A549 (cell line): Measurements from ENCODE around the gene CIAO2B. TPM values are rescaled to one million over a fixed set of nuclear protein-coding genes. Genes with fewer than 3 reads are reported as not detected.

Experiments
- ATAC-seq, 2 experiments: fragments of 200-7000 bp in 1 of 2; fragments of >200 bp in 1 of 2; cut with Nextera tagmentation in 1 of 2; cut with Tn5 transposase in 1 of 2; 3 replicates each; pipeline versions ENCODE4 v1.8.0 to v1.9.1; 2018 to 2020; ENCODE audit warnings: mild to moderate bottlenecking in 1 of 2, moderate library complexity in 1 of 2
- CTCF ChIA-PET: fragments of 300-600 bp; sonication (Branson Sonifier 250); formaldehyde crosslinking; extraction: SDS; loops from one replicate; lab custom pipeline; 2021; ENCODE audit warnings: antibody characterized with exemption, inconsistent platforms; lab: Yijun Ruan, JAX
- POLR2A ChIA-PET: fragments of 350-600 bp; formaldehyde crosslinking; extraction: SDS; loops from one replicate; lab custom pipeline; 2021; ENCODE audit warnings: antibody characterized with exemption, inconsistent platforms; lab: Yijun Ruan, JAX
- DNase-seq, 2 experiments: peaks; one replicate each; pipeline versions ENCODE4 v3.0.0 to v3.0.0-alpha.2; 2011 to 2016; ENCODE audit warnings: low read depth in 1 of 2, low spot score in 1 of 2
- FAIRE-seq: peaks from 2 replicates; lab custom pipeline; 2011; peaks lifted over from hg19 to GRCh38; lab: Jason Lieb, UNC
- H3K27ac ChIP-seq, 2 experiments: fragments of >200 bp; sonication (Bioruptor Twin); formaldehyde crosslinking; 3 replicates each; pipeline ENCODE4 v1.5.1; 2016 to 2017
- H3K4me1 ChIP-seq: fragments of >200 bp; sonication (Bioruptor Twin); formaldehyde crosslinking; 3 replicates; pipeline ENCODE4 v1.6.1; 2016
- H3K4me2 ChIP-seq: fragments of >200 bp; sonication (Bioruptor Twin); formaldehyde crosslinking; 3 replicates; pipeline ENCODE4 v1.6.1; 2016
- H3K4me3 ChIP-seq: fragments of >200 bp; sonication (Bioruptor Twin); formaldehyde crosslinking; 3 replicates; pipeline ENCODE4 v1.5.1; 2016
- H3K9me3 ChIP-seq: fragments of >200 bp; sonication (Bioruptor Twin); formaldehyde crosslinking; 3 replicates; pipeline ENCODE4 v1.6.1; 2016
- CBX2 ChIP-seq: fragments of 200-600 bp; sonication (generic); IDR thresholded peaks from 2 replicates; pipeline ENCODE4 v1.6.1; 2016; ENCODE audit warnings: low read depth, mild to moderate bottlenecking, borderline replicate concordance
- CBX8 ChIP-seq: fragments of 200-600 bp; sonication (generic); IDR thresholded peaks from 2 replicates; pipeline ENCODE4 v1.6.1; 2016
- CHD2 ChIP-seq: fragments of 150-350 bp; IDR thresholded peaks from 2 replicates; pipeline ENCODE4 v1.6.1; 2014; ENCODE audit warnings: low read length; ENCODE audit not compliant: partially characterized antibody
- EP300 ChIP-seq, 2 experiments: fragments of >200 bp; sonication (Bioruptor Twin); formaldehyde crosslinking; IDR thresholded peaks; 2 replicates in 1 of 2; 3 replicates in 1 of 2; pipeline ENCODE4 v1.6.1; 2016 to 2017
- FOXS1 ChIP-seq: fragments of 250-450 bp; sonication (Bioruptor Pico); IDR thresholded peaks from 2 replicates; pipeline ENCODE4 v1.5.0; 2020; ENCODE audit warnings: mild to moderate bottlenecking, moderate library complexity
- GATA3 ChIP-seq: IDR thresholded peaks from 2 replicates; pipeline ENCODE4 v1.6.1; 2012; ENCODE audit warnings: borderline replicate concordance
- HDAC2 ChIP-seq: fragments of 200-600 bp; sonication (generic); IDR thresholded peaks from 2 replicates; pipeline ENCODE4 v1.6.1; 2016
- HEYL ChIP-seq: fragments of 250-450 bp; sonication (Bioruptor Pico); IDR thresholded peaks from 2 replicates; pipeline ENCODE4 v1.8.0; 2021; ENCODE audit warnings: mild to moderate bottlenecking, moderate library complexity
- HOXA7 ChIP-seq: fragments of 250-450 bp; sonication (Bioruptor Pico); IDR thresholded peaks from 2 replicates; pipeline ENCODE4 v1.5.0; 2020; ENCODE audit warnings: mild to moderate bottlenecking, moderate library complexity
- JUNB ChIP-seq: fragments of >200 bp; sonication (Bioruptor Twin); formaldehyde crosslinking; IDR thresholded peaks from 2 replicates; pipeline ENCODE4 v1.6.1; 2016
- KDM1A ChIP-seq: fragments of 200-600 bp; sonication (generic); IDR thresholded peaks from 2 replicates; pipeline ENCODE4 v1.6.1; 2016; ENCODE audit warnings: low read depth, mild to moderate bottlenecking
- MAFK ChIP-seq: fragments of 450-650 bp; IDR thresholded peaks from 2 replicates; pipeline ENCODE4 v1.6.1; 2014; ENCODE audit not compliant: partially characterized antibody
- MAZ ChIP-seq: fragments of 150-350 bp; IDR thresholded peaks from 2 replicates; pipeline ENCODE4 v1.6.1; 2014; ENCODE audit warnings: antibody characterized with exemption, low read depth, low read length, borderline replicate concordance
- MYC ChIP-seq: IDR thresholded peaks from 2 replicates; pipeline ENCODE4 v1.6.1; 2012; ENCODE audit warnings: mild to moderate bottlenecking, inconsistent platforms, low read length, improper control_type of control experiment, borderline replicate concordance
- NR3C1 ChIP-seq: fragments of >200 bp; sonication (Bioruptor Twin); formaldehyde crosslinking; IDR thresholded peaks from 3 replicates; pipeline ENCODE4 v1.6.1; 2017
- PHF8 ChIP-seq: fragments of 200-600 bp; sonication (generic); IDR thresholded peaks from 2 replicates; pipeline ENCODE4 v1.6.1; 2016; ENCODE audit warnings: low read depth, mild to moderate bottlenecking, antibody characterized with exemption, moderate library complexity, borderline replicate concordance
- POLR2AphosphoS2 ChIP-seq: conservative IDR thresholded peaks from 2 replicates; pipeline ENCODE4 v1.6.1; 2012; ENCODE audit warnings: low read length, improper control_type of control experiment, inconsistent platforms
- RFX5 ChIP-seq: fragments of 450-650 bp; IDR thresholded peaks from 2 replicates; pipeline ENCODE4 v1.7.1; 2014; ENCODE audit warnings: antibody characterized with exemption, mild to moderate bottlenecking, moderate library complexity
- TFCP2L1 ChIP-seq: fragments of 250-450 bp; sonication (Bioruptor Pico); IDR thresholded peaks from 2 replicates; pipeline ENCODE4 v1.5.0; 2021; ENCODE audit warnings: mild to moderate bottlenecking
- ZNF302 ChIP-seq: fragments of 250-450 bp; sonication (Bioruptor Pico); IDR thresholded peaks from 2 replicates; pipeline ENCODE4 v1.9.0; 2021; ENCODE audit warnings: inconsistent platforms, mild to moderate bottlenecking, moderate library complexity
- WGBS: methylation state at CpG from one replicate; pipeline ENCODE4 v1.1.6; 2017; ENCODE audit errors: missing lambda C conversion rate; 5-methylcytosine and 5-hydroxymethylcytosine counted together
- polyA plus RNA-seq, 4 experiments: library from polyadenylated mRNA; depleted of rRNA in 3 of 4; stranded (reverse); fragments of >200 nt; fragmentation: RNase III in 1 of 4; extraction: RNeasy Plus Mini Kit Qiagen cat#74134 plus additional on column Dnase treatment in 1 of 4; gene quantifications; 2 replicates in 3 of 4; 3 replicates in 1 of 4; pipeline ENCODE4 v1.2.3, GENCODE V29; 2011 to 2017
- TF ChIP-seq, protein P1 (sequence below): fragments of 200-600 bp; sonication (generic); IDR thresholded peaks from 2 replicates; pipeline ENCODE4 v1.6.1; 2016; ENCODE audit warnings: antibody characterized with exemption, mild to moderate bottlenecking, moderate library complexity
- TF ChIP-seq, protein P2 (sequence below): fragments of 250-450 bp; sonication (Bioruptor Pico); IDR thresholded peaks from 2 replicates; pipeline ENCODE4 v1.5.0; 2021; ENCODE audit warnings: mild to moderate bottlenecking, moderate library complexity, borderline replicate concordance
- TF ChIP-seq, protein P3 (sequence below): IDR thresholded peaks from 2 replicates; pipeline ENCODE4 v1.6.1; 2012
- TF ChIP-seq, protein P4 (sequence below): fragments of 250-450 bp; sonication (Bioruptor Pico); IDR thresholded peaks from 2 replicates; pipeline ENCODE4 v1.5.0; 2020; ENCODE audit warnings: low read depth, mild to moderate bottlenecking, moderate library complexity
- TF ChIP-seq, protein P5 (sequence below): fragments of >200 bp; sonication (Bioruptor Twin); formaldehyde crosslinking; IDR thresholded peaks from 2 replicates; pipeline ENCODE4 v1.6.1; 2016
- TF ChIP-seq, protein P6 (sequence below): fragments of 450-650 bp; IDR thresholded peaks from 2 replicates; pipeline ENCODE4 v1.6.1; 2014; ENCODE audit warnings: antibody characterized with exemption
- TF ChIP-seq, protein P7 (sequence below): IDR thresholded peaks from 2 replicates; pipeline ENCODE4 v1.6.1; 2012; ENCODE audit warnings: low read depth, borderline replicate concordance

CIAO2B gene
- polyA plus RNA-seq, 2 of the 4 experiments (the other 2 are of a cell fraction) = 134 to 140 TPM

DNA sequence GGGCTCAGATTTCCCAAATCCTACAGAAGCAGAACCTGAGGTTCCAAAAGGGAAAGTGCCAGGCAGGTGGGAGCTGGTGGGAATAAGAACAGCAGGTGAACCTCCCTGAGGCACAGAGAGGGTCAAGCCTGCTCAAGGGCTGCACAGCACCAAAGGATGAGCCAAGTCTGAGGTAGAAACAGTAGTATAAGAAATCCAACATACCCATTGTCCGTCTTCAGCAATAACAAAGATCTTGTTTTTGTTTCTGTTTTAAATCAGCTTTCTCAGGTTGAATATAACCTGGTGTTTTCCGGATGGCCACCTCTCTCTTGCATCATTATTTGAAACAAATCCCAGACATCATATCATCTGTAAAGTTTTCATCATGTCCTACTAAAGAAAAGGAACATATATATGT is 16.2 kb upstream of the CIAO2B start:
- DNase-seq (no peak), ATAC-seq (no peak), FAIRE-seq (no peak)
- Histone ChIP-seq H3K4me2 (no peak overlapping the region), H3K9me3 (peaks cover 8% of the 10 kb centered on the region; the same call in 1 of the 3 replicates), H3K4me3 (no peak overlapping the region), H3K4me1 (peaks cover 12% of the 10 kb centered on the region; the same call in 2 of the 3 replicates), H3K27ac (no peak overlapping the region)
- POLR2A ChIA-PET = interaction anchor here (0.6 kb wide), 1 partner anchor 246 kb away, joined by 3 read pairs; no protein-coding TSS in a partner anchor
- TF ChIP-seq MAFK (no peak), MAZ (no peak), RFX5 (no peak), HEYL (CRISPR knock-in tag) (no peak), ZNF302 (CRISPR knock-in tag) (no peak), CBX2 (no peak), EP300 (IDR thresholded peaks at IDR 0.05) (no peak), GATA3 (no peak), HOXA7 (CRISPR knock-in tag) (no peak), NR3C1 (no peak), HDAC2 (no peak), PHF8 (no peak), JUNB (no peak), KDM1A (no peak), TFCP2L1 (CRISPR knock-in tag) (no peak)
- TF ChIP-seq, protein P1, sequence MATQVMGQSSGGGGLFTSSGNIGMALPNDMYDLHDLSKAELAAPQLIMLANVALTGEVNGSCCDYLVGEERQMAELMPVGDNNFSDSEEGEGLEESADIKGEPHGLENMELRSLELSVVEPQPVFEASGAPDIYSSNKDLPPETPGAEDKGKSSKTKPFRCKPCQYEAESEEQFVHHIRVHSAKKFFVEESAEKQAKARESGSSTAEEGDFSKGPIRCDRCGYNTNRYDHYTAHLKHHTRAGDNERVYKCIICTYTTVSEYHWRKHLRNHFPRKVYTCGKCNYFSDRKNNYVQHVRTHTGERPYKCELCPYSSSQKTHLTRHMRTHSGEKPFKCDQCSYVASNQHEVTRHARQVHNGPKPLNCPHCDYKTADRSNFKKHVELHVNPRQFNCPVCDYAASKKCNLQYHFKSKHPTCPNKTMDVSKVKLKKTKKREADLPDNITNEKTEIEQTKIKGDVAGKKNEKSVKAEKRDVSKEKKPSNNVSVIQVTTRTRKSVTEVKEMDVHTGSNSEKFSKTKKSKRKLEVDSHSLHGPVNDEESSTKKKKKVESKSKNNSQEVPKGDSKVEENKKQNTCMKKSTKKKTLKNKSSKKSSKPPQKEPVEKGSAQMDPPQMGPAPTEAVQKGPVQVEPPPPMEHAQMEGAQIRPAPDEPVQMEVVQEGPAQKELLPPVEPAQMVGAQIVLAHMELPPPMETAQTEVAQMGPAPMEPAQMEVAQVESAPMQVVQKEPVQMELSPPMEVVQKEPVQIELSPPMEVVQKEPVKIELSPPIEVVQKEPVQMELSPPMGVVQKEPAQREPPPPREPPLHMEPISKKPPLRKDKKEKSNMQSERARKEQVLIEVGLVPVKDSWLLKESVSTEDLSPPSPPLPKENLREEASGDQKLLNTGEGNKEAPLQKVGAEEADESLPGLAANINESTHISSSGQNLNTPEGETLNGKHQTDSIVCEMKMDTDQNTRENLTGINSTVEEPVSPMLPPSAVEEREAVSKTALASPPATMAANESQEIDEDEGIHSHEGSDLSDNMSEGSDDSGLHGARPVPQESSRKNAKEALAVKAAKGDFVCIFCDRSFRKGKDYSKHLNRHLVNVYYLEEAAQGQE = no peak
- TF ChIP-seq, protein P2, sequence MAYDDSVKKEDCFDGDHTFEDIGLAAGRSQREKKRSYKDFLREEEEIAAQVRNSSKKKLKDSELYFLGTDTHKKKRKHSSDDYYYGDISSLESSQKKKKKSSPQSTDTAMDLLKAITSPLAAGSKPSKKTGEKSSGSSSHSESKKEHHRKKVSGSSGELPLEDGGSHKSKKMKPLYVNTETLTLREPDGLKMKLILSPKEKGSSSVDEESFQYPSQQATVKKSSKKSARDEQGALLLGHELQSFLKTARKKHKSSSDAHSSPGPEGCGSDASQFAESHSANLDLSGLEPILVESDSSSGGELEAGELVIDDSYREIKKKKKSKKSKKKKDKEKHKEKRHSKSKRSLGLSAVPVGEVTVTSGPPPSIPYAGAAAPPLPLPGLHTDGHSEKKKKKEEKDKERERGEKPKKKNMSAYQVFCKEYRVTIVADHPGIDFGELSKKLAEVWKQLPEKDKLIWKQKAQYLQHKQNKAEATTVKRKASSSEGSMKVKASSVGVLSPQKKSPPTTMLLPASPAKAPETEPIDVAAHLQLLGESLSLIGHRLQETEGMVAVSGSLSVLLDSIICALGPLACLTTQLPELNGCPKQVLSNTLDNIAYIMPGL (CRISPR knock-in tag) = no peak
- TF ChIP-seq, protein P3, sequence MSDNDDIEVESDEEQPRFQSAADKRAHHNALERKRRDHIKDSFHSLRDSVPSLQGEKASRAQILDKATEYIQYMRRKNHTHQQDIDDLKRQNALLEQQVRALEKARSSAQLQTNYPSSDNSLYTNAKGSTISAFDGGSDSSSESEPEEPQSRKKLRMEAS = no peak
- TF ChIP-seq, protein P4, sequence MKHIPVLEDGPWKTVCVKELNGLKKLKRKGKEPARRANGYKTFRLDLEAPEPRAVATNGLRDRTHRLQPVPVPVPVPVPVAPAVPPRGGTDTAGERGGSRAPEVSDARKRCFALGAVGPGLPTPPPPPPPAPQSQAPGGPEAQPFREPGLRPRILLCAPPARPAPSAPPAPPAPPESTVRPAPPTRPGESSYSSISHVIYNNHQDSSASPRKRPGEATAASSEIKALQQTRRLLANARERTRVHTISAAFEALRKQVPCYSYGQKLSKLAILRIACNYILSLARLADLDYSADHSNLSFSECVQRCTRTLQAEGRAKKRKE (CRISPR knock-in tag) = no peak
- TF ChIP-seq, protein P5, sequence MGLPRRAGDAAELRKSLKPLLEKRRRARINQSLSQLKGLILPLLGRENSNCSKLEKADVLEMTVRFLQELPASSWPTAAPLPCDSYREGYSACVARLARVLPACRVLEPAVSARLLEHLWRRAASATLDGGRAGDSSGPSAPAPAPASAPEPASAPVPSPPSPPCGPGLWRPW = no peak
- CTCF ChIA-PET = interaction anchor here (1.0 to 2.8 kb wide), 6 partner anchors 9 to 234 kb away, joined by 3 to 14 read pairs (median 4); partner anchors contain the start of gene CES3
- WGBS = 90% methylated on average over 2 of the region's 2 CpGs

DNA sequence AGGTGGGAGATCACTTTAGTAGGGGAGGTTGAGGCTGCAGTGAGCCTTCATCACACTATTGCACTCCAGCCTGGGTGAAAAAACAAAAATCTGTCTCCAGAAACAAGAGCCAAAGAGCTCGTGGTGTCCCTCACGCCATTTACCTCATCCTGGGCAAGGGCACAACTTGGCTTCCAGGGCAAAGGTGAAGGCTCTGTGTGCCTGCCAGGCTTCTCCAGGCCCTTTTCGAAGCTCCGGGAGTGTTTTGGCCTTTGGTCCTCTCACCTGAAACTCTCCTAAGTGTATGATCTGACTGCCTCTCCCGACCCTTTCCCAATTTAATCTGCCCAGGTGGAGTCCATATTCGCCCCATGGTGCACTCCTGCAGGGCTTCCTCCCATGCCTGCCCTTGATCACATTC is 15.3 kb upstream of the CIAO2B start:
- FAIRE-seq (no peak), ATAC-seq (no peak), DNase-seq (no peak)
- H3K4me1 ChIP-seq = peaks cover 12% of the 10 kb centered on the region; the same call in 2 of the 3 replicates
- TF ChIP-seq POLR2AphosphoS2 (no peak), MYC (no peak), FOXS1 (CRISPR knock-in tag) (no peak), CBX8 (no peak), CHD2 (no peak)
- TF ChIP-seq, protein P6, sequence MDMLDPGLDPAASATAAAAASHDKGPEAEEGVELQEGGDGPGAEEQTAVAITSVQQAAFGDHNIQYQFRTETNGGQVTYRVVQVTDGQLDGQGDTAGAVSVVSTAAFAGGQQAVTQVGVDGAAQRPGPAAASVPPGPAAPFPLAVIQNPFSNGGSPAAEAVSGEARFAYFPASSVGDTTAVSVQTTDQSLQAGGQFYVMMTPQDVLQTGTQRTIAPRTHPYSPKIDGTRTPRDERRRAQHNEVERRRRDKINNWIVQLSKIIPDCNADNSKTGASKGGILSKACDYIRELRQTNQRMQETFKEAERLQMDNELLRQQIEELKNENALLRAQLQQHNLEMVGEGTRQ = no peak
- TF ChIP-seq, protein P2 (CRISPR knock-in tag) = no peak
- TF ChIP-seq, protein P7, sequence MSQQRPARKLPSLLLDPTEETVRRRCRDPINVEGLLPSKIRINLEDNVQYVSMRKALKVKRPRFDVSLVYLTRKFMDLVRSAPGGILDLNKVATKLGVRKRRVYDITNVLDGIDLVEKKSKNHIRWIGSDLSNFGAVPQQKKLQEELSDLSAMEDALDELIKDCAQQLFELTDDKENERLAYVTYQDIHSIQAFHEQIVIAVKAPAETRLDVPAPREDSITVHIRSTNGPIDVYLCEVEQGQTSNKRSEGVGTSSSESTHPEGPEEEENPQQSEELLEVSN = no peak
- no peak overlapping the region for H3K4me3 ChIP-seq
- WGBS = 72% methylated on average over 6 of the region's 6 CpGs
- CTCF ChIA-PET = interaction anchor here (1.0 to 2.8 kb wide), 4 partner anchors 14 to 205 kb away, joined by 3 to 14 read pairs (median 8); no protein-coding TSS in a partner anchor
- no peak overlapping the region for H3K27ac ChIP-seq
- POLR2A ChIA-PET = no interaction called here
- peaks cover 8% of the 10 kb centered on the region; the same call in 1 of the 3 replicates for H3K9me3 ChIP-seq
- no peak overlapping the region for H3K4me2 ChIP-seq
